Body of pancreas (tissue), 4 donors: ENCODE measurements around the gene HPSE2. TPM values are rescaled to one million over a fixed set of nuclear protein-coding genes. Genes with fewer than 3 reads are reported as not detected.

Source experiments
- ATAC-seq: fragments of 150-250 bp; one replicate; pipeline ENCODE4 v1.9.1; 2016
- DNase-seq, 4 donors: peaks; one replicate each; pipeline ENCODE4 v3.0.0-alpha.2; 2019
- H3K27ac ChIP-seq, 4 donors: fragments of 200-600 bp; sonication (generic); 1 replicate in 3 of 4; 2 replicates in 1 of 4; pipeline versions ENCODE4 v1.5.1 to v1.6.1; 2016 to 2019; ENCODE audit warnings: mild to moderate bottlenecking in 1 of 4, mixed read lengths in 1 of 4, moderate library complexity in 1 of 4
- H3K27me3 ChIP-seq, 2 donors: fragments of 200-600 bp; sonication (generic); one replicate each; pipeline ENCODE4 v1.6.0; 2016; ENCODE audit warnings: mild to moderate bottlenecking in 1 of 2
- H3K36me3 ChIP-seq, 2 donors: fragments of 200-600 bp; sonication (generic); replicated peaks in 1 of 2; 2 replicates each; pipeline ENCODE4 v1.5.1; 2016; ENCODE audit warnings: low read depth in 2 of 2; ENCODE audit not compliant: insufficient read depth in 1 of 2
- H3K4me1 ChIP-seq: fragments of 200-600 bp; sonication (generic); one replicate; pipeline ENCODE4 v1.6.0; 2016
- H3K4me3 ChIP-seq, 2 donors: fragments of 200-600 bp; sonication (generic); 1 replicate in 1 of 2; 2 replicates in 1 of 2; pipeline ENCODE4 v1.5.1; 2016 to 2019
- H3K9me3 ChIP-seq, 3 donors: fragments of 200-600 bp; sonication (generic); 1 replicate in 2 of 3; 2 replicates in 1 of 3; pipeline ENCODE4 v1.5.1; 2016
- CTCF ChIP-seq, 7 experiments: fragments of 450-650 bp in 4 of 7; fragments of 200-600 bp in 3 of 7; sonication (generic) in 3 of 7; IDR thresholded peaks; one replicate each; pipeline ENCODE4 v1.5.1; 2016 to 2019; ENCODE audit warnings: antibody characterized with exemption in 7 of 7
- POLR2A ChIP-seq, 3 donors: fragments of 450-650 bp; IDR thresholded peaks; one replicate each; pipeline ENCODE4 v1.6.1; 2016; ENCODE audit warnings: antibody characterized with exemption in 3 of 3, mild to moderate bottlenecking in 2 of 3
- WGBS, 2 donors: methylation state at CpG; one replicate each; pipeline ENCODE4 v1.1.5; 2017; 5-methylcytosine and 5-hydroxymethylcytosine counted together
- intact Hi-C: fragments of 100-400 bp; cut with DNase I; formaldehyde crosslinking; loops from one replicate; pipeline ENCODE4 v1.15.1; 2023
- total RNA-seq, 2 donors: library from RNA; depleted of rRNA; stranded (reverse); fragments of >200 nt; gene quantifications; one replicate each; pipeline ENCODE4 v1.1.0, GENCODE V29; 2016

The HPSE2 gene
- total RNA-seq, 2 donors from 2014 or later: not detected

- no peak for TF ChIP-seq CTCF (IDR thresholded peaks at IDR 0.05)
- no peak for TF ChIP-seq POLR2A (IDR thresholded peaks at IDR 0.05)
- H3K27ac ChIP-seq: no peak overlapping the region
- 75 to 81% methylated on average over 3 of the region's 3 CpGs for WGBS, 2 donors
- no peaks in the 10 kb centered on the region for H3K4me1 ChIP-seq
- H3K27me3 ChIP-seq: no peaks in the 10 kb centered on the region
- ATAC-seq (no peak), DNase-seq (no peak)
- no peaks in the 10 kb centered on the region for H3K9me3 ChIP-seq
- intact Hi-C loops: no loop called here
- no peak overlapping the region for H3K4me3 ChIP-seq
- H3K36me3 ChIP-seq: no peaks in the 10 kb centered on the region
Measured at GRCh38 chr10:98778277-98778759, 457.3 kb downstream of the HPSE2 start.

GRCh38 chr10:98758463-98758862 lies 477.2 kb downstream of the HPSE2 start:
- WGBS, 2 donors: 52 to 53% methylated on average over 3 of the region's 3 CpGs
- no peak for DNase-seq
- no peak for ATAC-seq
- intact Hi-C loops: no loop called here
- no peak overlapping the region for H3K27ac ChIP-seq
- no peaks in the 10 kb centered on the region for H3K9me3 ChIP-seq
- H3K4me1 ChIP-seq: no peaks in the 10 kb centered on the region
- H3K27me3 ChIP-seq: no peaks in the 10 kb centered on the region
- H3K4me3 ChIP-seq: no peak overlapping the region
- TF ChIP-seq POLR2A (IDR thresholded peaks at IDR 0.05) (no peak), CTCF (IDR thresholded peaks at IDR 0.05) (no peak)
- no peaks in the 10 kb centered on the region for H3K36me3 ChIP-seq

- DNase-seq (peak in 1 of 4 donors; percentile 4), ATAC-seq (no peak)
- WGBS, 2 donors: 42 to 44% methylated on average over 1 of the region's 1 CpG
- intact Hi-C loops: no loop called here
- H3K27ac ChIP-seq: no peak overlapping the region
- TF ChIP-seq CTCF (IDR thresholded peaks at IDR 0.05) (peak in 4 of 7 experiments; percentile 13 to 26 (median 18)), POLR2A (IDR thresholded peaks at IDR 0.05) (no peak)
- no peaks in the 10 kb centered on the region for H3K4me1 ChIP-seq
- no peak overlapping the region for H3K4me3 ChIP-seq
- no peaks in the 10 kb centered on the region for H3K9me3 ChIP-seq
- H3K36me3 ChIP-seq: no peaks in the 10 kb centered on the region
- no peaks in the 10 kb centered on the region for H3K27me3 ChIP-seq
Measured at GRCh38 chr10:98748298-98748697, 487.4 kb downstream of the HPSE2 start.

DNA sequence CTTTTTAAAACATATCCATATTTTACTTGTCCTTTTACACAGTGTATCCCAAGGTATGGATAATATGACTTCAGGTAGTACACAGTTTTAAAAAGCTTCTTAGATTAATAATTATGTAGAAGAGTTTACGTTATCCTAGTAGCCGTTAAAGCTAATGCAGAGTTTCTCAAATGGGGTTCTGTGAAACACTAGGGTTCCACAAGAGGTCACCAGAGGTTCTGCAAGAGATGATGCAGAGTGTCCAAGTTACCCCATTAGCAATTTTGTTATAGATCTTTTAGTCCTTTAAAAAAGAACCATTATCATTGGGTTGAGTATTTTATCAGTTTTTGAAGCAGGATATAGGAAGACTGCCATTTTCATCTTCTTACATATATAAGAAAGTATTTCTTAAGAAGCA lies 490.0 kb downstream of the HPSE2 start:
- no peaks in the 10 kb centered on the region for H3K4me1 ChIP-seq
- DNase-seq: no peak
- H3K27ac ChIP-seq: no peak overlapping the region
- no peaks in the 10 kb centered on the region for H3K36me3 ChIP-seq
- intact Hi-C loops: no loop called here
- ATAC-seq: no peak
- WGBS, 2 donors: 84 to 92% methylated on average over 2 of the region's 2 CpGs
- H3K9me3 ChIP-seq: no peaks in the 10 kb centered on the region
- TF ChIP-seq POLR2A (IDR thresholded peaks at IDR 0.05): no peak
- no peak for TF ChIP-seq CTCF (IDR thresholded peaks at IDR 0.05)
- no peak overlapping the region for H3K4me3 ChIP-seq
- H3K27me3 ChIP-seq: no peaks in the 10 kb centered on the region

- no peak for DNase-seq
- no peaks in the 10 kb centered on the region for H3K4me1 ChIP-seq
- H3K9me3 ChIP-seq: no peaks in the 10 kb centered on the region
- H3K4me3 ChIP-seq: no peak overlapping the region
- H3K27me3 ChIP-seq: no peaks in the 10 kb centered on the region
- ATAC-seq: no peak
- H3K36me3 ChIP-seq: no peaks in the 10 kb centered on the region
- 61 to 74% methylated on average over 1 of the region's 1 CpG for WGBS, 2 donors
- intact Hi-C loops: no loop called here
- TF ChIP-seq CTCF (IDR thresholded peaks at IDR 0.05) (no peak), POLR2A (IDR thresholded peaks at IDR 0.05) (no peak)
- no peak overlapping the region for H3K27ac ChIP-seq
Measured at GRCh38 chr10:98720551-98720950, 515.1 kb downstream of the HPSE2 start.
